ENCODE data around the gene WNT5B. TPM values are rescaled to one million over a fixed set of nuclear protein-coding genes. Genes with fewer than 3 reads are reported as not detected.

Gene WNT5B
- total and polyA plus RNA-seq, 2 of the 8 experiments (the other 6 are each of a cell fraction or from before 2014, with no cell fraction given): 0.91 to 1.2 TPM

GRCh38 chr12:1598757-1599156 lies 30.3 kb upstream of the WNT5B start (continued):
- TF ChIP-seq, protein P1, sequence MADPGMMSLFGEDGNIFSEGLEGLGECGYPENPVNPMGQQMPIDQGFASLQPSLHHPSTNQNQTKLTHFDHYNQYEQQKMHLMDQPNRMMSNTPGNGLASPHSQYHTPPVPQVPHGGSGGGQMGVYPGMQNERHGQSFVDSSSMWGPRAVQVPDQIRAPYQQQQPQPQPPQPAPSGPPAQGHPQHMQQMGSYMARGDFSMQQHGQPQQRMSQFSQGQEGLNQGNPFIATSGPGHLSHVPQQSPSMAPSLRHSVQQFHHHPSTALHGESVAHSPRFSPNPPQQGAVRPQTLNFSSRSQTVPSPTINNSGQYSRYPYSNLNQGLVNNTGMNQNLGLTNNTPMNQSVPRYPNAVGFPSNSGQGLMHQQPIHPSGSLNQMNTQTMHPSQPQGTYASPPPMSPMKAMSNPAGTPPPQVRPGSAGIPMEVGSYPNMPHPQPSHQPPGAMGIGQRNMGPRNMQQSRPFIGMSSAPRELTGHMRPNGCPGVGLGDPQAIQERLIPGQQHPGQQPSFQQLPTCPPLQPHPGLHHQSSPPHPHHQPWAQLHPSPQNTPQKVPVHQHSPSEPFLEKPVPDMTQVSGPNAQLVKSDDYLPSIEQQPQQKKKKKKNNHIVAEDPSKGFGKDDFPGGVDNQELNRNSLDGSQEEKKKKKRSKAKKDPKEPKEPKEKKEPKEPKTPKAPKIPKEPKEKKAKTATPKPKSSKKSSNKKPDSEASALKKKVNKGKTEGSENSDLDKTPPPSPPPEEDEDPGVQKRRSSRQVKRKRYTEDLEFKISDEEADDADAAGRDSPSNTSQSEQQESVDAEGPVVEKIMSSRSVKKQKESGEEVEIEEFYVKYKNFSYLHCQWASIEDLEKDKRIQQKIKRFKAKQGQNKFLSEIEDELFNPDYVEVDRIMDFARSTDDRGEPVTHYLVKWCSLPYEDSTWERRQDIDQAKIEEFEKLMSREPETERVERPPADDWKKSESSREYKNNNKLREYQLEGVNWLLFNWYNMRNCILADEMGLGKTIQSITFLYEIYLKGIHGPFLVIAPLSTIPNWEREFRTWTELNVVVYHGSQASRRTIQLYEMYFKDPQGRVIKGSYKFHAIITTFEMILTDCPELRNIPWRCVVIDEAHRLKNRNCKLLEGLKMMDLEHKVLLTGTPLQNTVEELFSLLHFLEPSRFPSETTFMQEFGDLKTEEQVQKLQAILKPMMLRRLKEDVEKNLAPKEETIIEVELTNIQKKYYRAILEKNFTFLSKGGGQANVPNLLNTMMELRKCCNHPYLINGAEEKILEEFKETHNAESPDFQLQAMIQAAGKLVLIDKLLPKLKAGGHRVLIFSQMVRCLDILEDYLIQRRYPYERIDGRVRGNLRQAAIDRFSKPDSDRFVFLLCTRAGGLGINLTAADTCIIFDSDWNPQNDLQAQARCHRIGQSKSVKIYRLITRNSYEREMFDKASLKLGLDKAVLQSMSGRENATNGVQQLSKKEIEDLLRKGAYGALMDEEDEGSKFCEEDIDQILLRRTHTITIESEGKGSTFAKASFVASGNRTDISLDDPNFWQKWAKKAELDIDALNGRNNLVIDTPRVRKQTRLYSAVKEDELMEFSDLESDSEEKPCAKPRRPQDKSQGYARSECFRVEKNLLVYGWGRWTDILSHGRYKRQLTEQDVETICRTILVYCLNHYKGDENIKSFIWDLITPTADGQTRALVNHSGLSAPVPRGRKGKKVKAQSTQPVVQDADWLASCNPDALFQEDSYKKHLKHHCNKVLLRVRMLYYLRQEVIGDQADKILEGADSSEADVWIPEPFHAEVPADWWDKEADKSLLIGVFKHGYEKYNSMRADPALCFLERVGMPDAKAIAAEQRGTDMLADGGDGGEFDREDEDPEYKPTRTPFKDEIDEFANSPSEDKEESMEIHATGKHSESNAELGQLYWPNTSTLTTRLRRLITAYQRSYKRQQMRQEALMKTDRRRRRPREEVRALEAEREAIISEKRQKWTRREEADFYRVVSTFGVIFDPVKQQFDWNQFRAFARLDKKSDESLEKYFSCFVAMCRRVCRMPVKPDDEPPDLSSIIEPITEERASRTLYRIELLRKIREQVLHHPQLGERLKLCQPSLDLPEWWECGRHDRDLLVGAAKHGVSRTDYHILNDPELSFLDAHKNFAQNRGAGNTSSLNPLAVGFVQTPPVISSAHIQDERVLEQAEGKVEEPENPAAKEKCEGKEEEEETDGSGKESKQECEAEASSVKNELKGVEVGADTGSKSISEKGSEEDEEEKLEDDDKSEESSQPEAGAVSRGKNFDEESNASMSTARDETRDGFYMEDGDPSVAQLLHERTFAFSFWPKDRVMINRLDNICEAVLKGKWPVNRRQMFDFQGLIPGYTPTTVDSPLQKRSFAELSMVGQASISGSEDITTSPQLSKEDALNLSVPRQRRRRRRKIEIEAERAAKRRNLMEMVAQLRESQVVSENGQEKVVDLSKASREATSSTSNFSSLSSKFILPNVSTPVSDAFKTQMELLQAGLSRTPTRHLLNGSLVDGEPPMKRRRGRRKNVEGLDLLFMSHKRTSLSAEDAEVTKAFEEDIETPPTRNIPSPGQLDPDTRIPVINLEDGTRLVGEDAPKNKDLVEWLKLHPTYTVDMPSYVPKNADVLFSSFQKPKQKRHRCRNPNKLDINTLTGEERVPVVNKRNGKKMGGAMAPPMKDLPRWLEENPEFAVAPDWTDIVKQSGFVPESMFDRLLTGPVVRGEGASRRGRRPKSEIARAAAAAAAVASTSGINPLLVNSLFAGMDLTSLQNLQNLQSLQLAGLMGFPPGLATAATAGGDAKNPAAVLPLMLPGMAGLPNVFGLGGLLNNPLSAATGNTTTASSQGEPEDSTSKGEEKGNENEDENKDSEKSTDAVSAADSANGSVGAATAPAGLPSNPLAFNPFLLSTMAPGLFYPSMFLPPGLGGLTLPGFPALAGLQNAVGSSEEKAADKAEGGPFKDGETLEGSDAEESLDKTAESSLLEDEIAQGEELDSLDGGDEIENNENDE (IDR thresholded peaks at IDR 0.05; ENCODE audit: insufficient replicate concordance, low read length): no peak
- TF ChIP-seq, protein P2, sequence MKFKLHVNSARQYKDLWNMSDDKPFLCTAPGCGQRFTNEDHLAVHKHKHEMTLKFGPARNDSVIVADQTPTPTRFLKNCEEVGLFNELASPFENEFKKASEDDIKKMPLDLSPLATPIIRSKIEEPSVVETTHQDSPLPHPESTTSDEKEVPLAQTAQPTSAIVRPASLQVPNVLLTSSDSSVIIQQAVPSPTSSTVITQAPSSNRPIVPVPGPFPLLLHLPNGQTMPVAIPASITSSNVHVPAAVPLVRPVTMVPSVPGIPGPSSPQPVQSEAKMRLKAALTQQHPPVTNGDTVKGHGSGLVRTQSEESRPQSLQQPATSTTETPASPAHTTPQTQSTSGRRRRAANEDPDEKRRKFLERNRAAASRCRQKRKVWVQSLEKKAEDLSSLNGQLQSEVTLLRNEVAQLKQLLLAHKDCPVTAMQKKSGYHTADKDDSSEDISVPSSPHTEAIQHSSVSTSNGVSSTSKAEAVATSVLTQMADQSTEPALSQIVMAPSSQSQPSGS (IDR thresholded peaks at IDR 0.05; ENCODE audit: low read length): no peak
- TF ChIP-seq E2F6 (IDR thresholded peaks at IDR 0.05) (no peak), POLR2AphosphoS5 (IDR thresholded peaks at IDR 0.05; ENCODE audit: low read depth, low read length) (no peak)

All from H1 (cell line).